Liver (tissue), 9 donors: Measurements from ENCODE around the gene PAXX. TPM values are rescaled to one million over a fixed set of nuclear protein-coding genes. Genes with fewer than 3 reads are reported as not detected.

Experiments used
- DNase-seq: peaks from one replicate; pipeline ENCODE4 v3.0.0-alpha.2; 2017; ENCODE audit warnings: low spot score
- H3K27ac ChIP-seq, 2 donors: one replicate each; pipeline ENCODE4 v1.7.0; 2013; ENCODE audit warnings: inconsistent platforms in 2 of 2, low read length in 2 of 2, control low read depth in 1 of 2, low read depth in 1 of 2, mild to moderate bottlenecking in 1 of 2
- H3K27me3 ChIP-seq, 4 donors: one replicate each; pipeline versions ENCODE4 v1.6.1 to v1.7.0; 2013; ENCODE audit warnings: low read length in 3 of 4, inconsistent platforms in 1 of 4, mild to moderate bottlenecking in 1 of 4, moderate library complexity in 1 of 4; ENCODE audit not compliant: control insufficient read depth in 4 of 4, insufficient read depth in 4 of 4
- H3K36me3 ChIP-seq, 4 donors: one replicate each; pipeline versions ENCODE4 v1.6.1 to v1.7.0; 2013; ENCODE audit warnings: low read length in 3 of 4, mild to moderate bottlenecking in 3 of 4, low read depth in 1 of 4, moderate library complexity in 1 of 4; ENCODE audit not compliant: control insufficient read depth in 4 of 4, insufficient read depth in 3 of 4
- H3K4me1 ChIP-seq, 4 donors: one replicate each; pipeline versions ENCODE4 v1.6.1 to v1.7.0; 2013; ENCODE audit warnings: low read length in 3 of 4, mild to moderate bottlenecking in 3 of 4, moderate library complexity in 1 of 4; ENCODE audit not compliant: control insufficient read depth in 4 of 4, insufficient read depth in 4 of 4
- H3K4me3 ChIP-seq, 3 donors: one replicate each; pipeline versions ENCODE4 v1.6.1 to v1.7.0; 2013; ENCODE audit warnings: low read length in 3 of 3, control low read depth in 1 of 3, low read depth in 1 of 3, mild to moderate bottlenecking in 1 of 3
- H3K9ac ChIP-seq, 2 donors: one replicate each; pipeline ENCODE4 v1.7.0; 2013; ENCODE audit warnings: low read length in 2 of 2, mild to moderate bottlenecking in 2 of 2, moderate library complexity in 2 of 2, control low read depth in 1 of 2, low read depth in 1 of 2
- H3K9me3 ChIP-seq, 4 donors: one replicate each; pipeline versions ENCODE4 v1.6.1 to v1.7.0; 2013; ENCODE audit warnings: low read length in 3 of 4; ENCODE audit not compliant: control insufficient read depth in 4 of 4
- CTCF ChIP-seq: fragments of 150-350 bp; IDR thresholded peaks from 2 replicates; pipeline ENCODE4 v1.5.1; 2017; ENCODE audit warnings: improper control_type of control experiment, low read depth, low read length; ENCODE audit not compliant: missing input control
- EGR1 ChIP-seq, 2 donors: IDR thresholded peaks; 2 replicates each; pipeline ENCODE4 v1.6.1; 2016 to 2018; ENCODE audit warnings: antibody characterized with exemption in 2 of 2, low read depth in 2 of 2
- FOXA1 ChIP-seq: IDR thresholded peaks from 2 replicates; pipeline ENCODE4 v1.6.1; 2016; ENCODE audit warnings: antibody characterized with exemption
- FOXA2 ChIP-seq: IDR thresholded peaks from 2 replicates; pipeline ENCODE4 v1.6.1; 2016; ENCODE audit warnings: antibody characterized with exemption
- GABPA ChIP-seq, 2 donors: IDR thresholded peaks in 1 of 2; conservative IDR thresholded peaks in 1 of 2; 2 replicates each; pipeline ENCODE4 v1.6.1; 2016; ENCODE audit warnings: antibody characterized with exemption in 2 of 2, mild to moderate bottlenecking in 1 of 2, moderate library complexity in 1 of 2
- HNF4A ChIP-seq, 2 donors: conservative IDR thresholded peaks; 2 replicates each; pipeline ENCODE4 v1.6.1; 2016; ENCODE audit warnings: antibody characterized with exemption in 2 of 2, mild to moderate bottlenecking in 2 of 2
- HNF4G ChIP-seq: IDR thresholded peaks from 2 replicates; pipeline ENCODE4 v1.6.1; 2016; ENCODE audit warnings: antibody characterized with exemption
- JUND ChIP-seq, 2 donors: IDR thresholded peaks; 2 replicates each; pipeline ENCODE4 v1.6.1; 2016; ENCODE audit warnings: antibody characterized with exemption in 2 of 2
- RXRA ChIP-seq, 2 donors: IDR thresholded peaks; 2 replicates each; pipeline ENCODE4 v1.6.1; 2017 to 2018; ENCODE audit warnings: antibody characterized with exemption in 2 of 2, mild to moderate bottlenecking in 1 of 2
- SP1 ChIP-seq: IDR thresholded peaks from 2 replicates; pipeline ENCODE4 v1.6.1; 2018; ENCODE audit warnings: antibody characterized with exemption, mild to moderate bottlenecking
- TAF1 ChIP-seq: conservative IDR thresholded peaks from 2 replicates; pipeline ENCODE4 v1.6.1; 2016; ENCODE audit warnings: antibody characterized with exemption, mild to moderate bottlenecking
- YY1 ChIP-seq: IDR thresholded peaks from 2 replicates; pipeline ENCODE4 v1.6.1; 2016; ENCODE audit warnings: antibody characterized with exemption, mild to moderate bottlenecking
- WGBS: extraction: QIAGEN DNeasy Blood & Tissue Kit; methylation state at CpG from one replicate; pipeline ENCODE4 v1.1.7; 2013; 5-methylcytosine and 5-hydroxymethylcytosine counted together
- polyA plus RNA-seq, 2 donors: library from polyadenylated mRNA; stranded (reverse) in 1 of 2; unstranded in 1 of 2; fragments of 200-250 nt in 1 of 2; fragments of >200 nt in 1 of 2; fragmentation: Nextera tagmentation in 1 of 2; extraction: Ambion mirVana in 1 of 2; gene quantifications; one replicate each; pipeline versions ENCODE4 v1.2.1 to v1.2.3, GENCODE V29; 2013 to 2015
- total RNA-seq, 2 donors: library from RNA; depleted of rRNA; stranded (reverse); fragments of >200 nt; gene quantifications; one replicate each; pipeline ENCODE4 v1.2.3, GENCODE V29; 2014
- TF ChIP-seq, protein P1 (sequence below): IDR thresholded peaks from 2 replicates; pipeline ENCODE4 v1.6.1; 2016; ENCODE audit warnings: antibody characterized with exemption
- donor health status: healthy.
- donor health status: healthy.
- donor health status: healthy.
- donor health status: healthy.
- donor health status: healthy.

Gene PAXX
- total RNA-seq (1 to 10 TPM; 7.3 to 9.0 TPM), polyA plus RNA-seq (10 to 100 TPM; 29.4 to 34.1 TPM)

DNA sequence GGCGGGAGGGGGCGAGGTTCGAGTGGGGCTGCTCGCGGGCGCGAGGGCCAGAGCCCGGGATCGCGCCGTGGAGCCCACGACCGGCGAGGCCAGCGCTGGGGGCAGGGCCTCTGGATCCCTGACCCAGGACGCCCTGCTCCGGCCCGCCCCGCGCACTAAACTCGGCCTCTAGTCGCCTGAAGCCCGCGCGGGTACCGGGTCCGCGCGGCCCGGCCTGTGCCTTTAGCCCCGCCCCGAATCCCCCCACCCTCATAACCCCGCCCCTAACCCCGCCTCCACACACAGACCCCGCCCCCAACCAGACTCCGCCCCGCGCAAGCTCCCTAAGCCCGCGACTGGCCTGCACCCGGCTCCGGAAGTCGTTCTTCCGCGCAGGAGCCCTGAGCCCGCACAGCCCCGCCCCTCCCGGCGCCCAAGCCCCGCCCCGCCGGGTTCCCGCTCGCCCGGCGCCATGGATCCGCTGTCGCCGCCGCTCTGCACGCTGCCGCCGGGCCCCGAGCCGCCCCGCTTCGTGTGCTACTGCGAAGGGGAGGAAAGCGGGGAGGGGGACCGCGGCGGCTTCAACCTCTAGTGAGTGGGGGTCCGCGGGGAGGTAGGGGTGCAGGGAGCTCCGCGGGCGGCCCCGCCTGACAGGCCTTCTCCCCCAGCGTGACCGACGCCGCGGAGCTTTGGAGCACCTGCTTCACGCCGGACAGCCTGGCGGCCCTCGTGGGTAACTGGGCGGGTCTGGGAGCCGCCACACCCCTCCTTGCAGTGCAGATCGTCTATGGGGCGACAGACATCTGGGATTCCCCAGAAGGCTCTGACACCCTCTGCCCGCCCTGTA lies at the start of gene PAXX:
Gene PAXX, plus strand, starts transcription at position 430 of the 826 bp plus-strand sequence. Its CDS starts 22 bp downstream, at position 452.
- Histone ChIP-seq H3K36me3 (peaks cover 0 to 3% (median 0%) of the 10 kb centered on the region in 4 donors), H3K4me1 (peaks cover 7 to 28% (median 13%) of the 10 kb centered on the region in 4 donors), H3K27me3 (no peaks in the 10 kb centered on the region), H3K9me3 (no peaks in the 10 kb centered on the region), H3K27ac (peak within 1 kb of the TSS; percentile 52 to 67), H3K9ac (peak within 1 kb of the TSS in 1 of 2 donors; percentile 92), H3K4me3 (peak within 1 kb of the TSS; percentile 61 to 81 (median 79))
- 2% methylated on average over 92 of the region's 92 CpGs for WGBS
- peak; percentile 91 for DNase-seq
- TF ChIP-seq, protein P1, sequence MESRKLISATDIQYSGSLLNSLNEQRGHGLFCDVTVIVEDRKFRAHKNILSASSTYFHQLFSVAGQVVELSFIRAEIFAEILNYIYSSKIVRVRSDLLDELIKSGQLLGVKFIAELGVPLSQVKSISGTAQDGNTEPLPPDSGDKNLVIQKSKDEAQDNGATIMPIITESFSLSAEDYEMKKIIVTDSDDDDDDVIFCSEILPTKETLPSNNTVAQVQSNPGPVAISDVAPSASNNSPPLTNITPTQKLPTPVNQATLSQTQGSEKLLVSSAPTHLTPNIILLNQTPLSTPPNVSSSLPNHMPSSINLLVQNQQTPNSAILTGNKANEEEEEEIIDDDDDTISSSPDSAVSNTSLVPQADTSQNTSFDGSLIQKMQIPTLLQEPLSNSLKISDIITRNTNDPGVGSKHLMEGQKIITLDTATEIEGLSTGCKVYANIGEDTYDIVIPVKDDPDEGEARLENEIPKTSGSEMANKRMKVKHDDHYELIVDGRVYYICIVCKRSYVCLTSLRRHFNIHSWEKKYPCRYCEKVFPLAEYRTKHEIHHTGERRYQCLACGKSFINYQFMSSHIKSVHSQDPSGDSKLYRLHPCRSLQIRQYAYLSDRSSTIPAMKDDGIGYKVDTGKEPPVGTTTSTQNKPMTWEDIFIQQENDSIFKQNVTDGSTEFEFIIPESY = no peak
- no peak for TF ChIP-seq EGR1 (IDR thresholded peaks at IDR 0.05; ENCODE audit: low read depth in 2 of 2)
- TF ChIP-seq JUND (IDR thresholded peaks at IDR 0.05) = no peak
- no peak for TF ChIP-seq SP1
- no peak for TF ChIP-seq CTCF
- no peak for TF ChIP-seq RXRA (IDR thresholded peaks at IDR 0.05)
- peak; percentile 33 for TF ChIP-seq YY1
- no peak for TF ChIP-seq FOXA2
- TF ChIP-seq FOXA1 = no peak
- peak in 1 of 2 donors; percentile 36 for TF ChIP-seq GABPA (IDR thresholded peaks at IDR 0.05 in 1 of 2, conservative IDR thresholded peaks at IDR 0.05 in 1 of 2)
- TF ChIP-seq HNF4A (conservative IDR thresholded peaks at IDR 0.05) = no peak
- no peak for TF ChIP-seq HNF4G
- no peak for TF ChIP-seq TAF1

- H3K9ac ChIP-seq = no peak overlapping the region
- no peak for DNase-seq
- H3K27me3 ChIP-seq = no peaks in the 10 kb centered on the region
- 76% methylated on average over 16 of the region's 16 CpGs for WGBS
- H3K27ac ChIP-seq = peak overlapping the region; percentile 9 to 82
- peaks cover 21 to 75% (median 48%) of the 10 kb centered on the region in 4 donors for H3K4me1 ChIP-seq
- TF ChIP-seq JUND (IDR thresholded peaks at IDR 0.05) = no peak
- H3K9me3 ChIP-seq = no peaks in the 10 kb centered on the region
- H3K36me3 ChIP-seq = peaks cover 0 to 14% (median 9%) of the 10 kb centered on the region in 4 donors
- peak overlapping the region in 1 of 3 donors; percentile 91 for H3K4me3 ChIP-seq
Observed at GRCh38 chr9:136942881-136943230, 49.4 kb upstream of the PAXX start.
